ENCODE data around the gene HOXA2. TPM values are rescaled to one million over a fixed set of nuclear protein-coding genes. Genes with fewer than 3 reads are reported as not detected.
A peak's percentile ranks its signal among the peaks of the same experiment; 100 is the strongest.

Gene HOXA2
- total and polyA plus RNA-seq, 2 of the 13 experiments (the other 11 are each of a cell fraction or from before 2014, with no cell fraction given), result 0.22 to 0.29 TPM

DNA sequence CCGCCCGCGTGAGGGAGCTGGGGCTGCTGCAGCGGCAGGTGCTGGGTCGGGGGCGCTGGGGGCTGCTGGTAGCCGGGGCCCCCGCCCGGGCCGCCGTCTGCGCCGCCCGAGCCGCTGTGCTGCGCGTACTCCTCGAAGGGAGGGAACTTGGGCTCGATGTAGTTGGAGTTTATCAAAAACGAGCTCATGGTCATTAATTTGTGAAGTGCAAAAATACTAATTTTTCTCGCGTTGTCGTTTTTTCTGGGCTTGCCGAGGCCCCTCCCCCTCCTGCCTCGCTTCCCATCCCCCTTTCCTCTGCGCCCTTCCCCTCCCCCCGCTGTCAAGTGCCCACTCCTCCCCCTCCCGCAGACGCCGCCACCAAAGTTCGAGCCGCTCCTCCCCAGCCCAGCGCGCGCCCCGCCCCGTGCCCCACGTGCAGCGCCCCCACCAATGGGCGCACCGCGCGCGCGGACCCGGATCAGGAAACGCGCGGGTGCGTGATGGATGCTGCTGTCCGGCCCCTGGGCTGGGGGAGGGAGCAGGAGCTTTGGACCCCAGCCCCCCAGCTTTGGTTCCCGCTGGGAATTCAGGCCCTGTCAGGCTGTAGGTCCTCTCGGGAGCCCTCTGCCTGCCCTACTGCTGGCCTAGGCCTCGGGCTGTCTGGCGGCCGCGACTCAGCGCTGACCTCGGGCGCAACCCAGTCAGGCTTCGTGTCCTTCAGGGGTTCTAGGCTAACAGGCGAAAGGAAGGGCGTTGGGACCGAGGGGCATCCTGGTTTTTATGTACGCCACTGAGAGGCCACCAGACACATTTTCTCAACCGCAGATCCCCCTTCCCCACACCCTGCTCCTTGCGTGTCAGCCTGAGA lies 28.3 kb upstream of the HOXA2 start, which contains the start of gene HOXA4 (continued):
- TF ChIP-seq CSRNP1 (CRISPR knock-in tag; IDR thresholded peaks at IDR 0.05) (peak; percentile 91), NFIC (IDR thresholded peaks at IDR 0.05; ENCODE audit: low read length) (no peak), ZNF530 (CRISPR knock-in tag; IDR thresholded peaks at IDR 0.05; ENCODE audit: low read depth) (no peak), ZNF503 (CRISPR knock-in tag; IDR thresholded peaks at IDR 0.05) (no peak), RNF2 (conservative IDR thresholded peaks at IDR 0.05; ENCODE audit: low read depth) (no peak; the same call in 1 of the 2 replicates), MIER2 (CRISPR knock-in tag; IDR thresholded peaks at IDR 0.05) (no peak), FOXP1 (IDR thresholded peaks at IDR 0.05) (no peak), FOXP1 (CRISPR knock-in tag; IDR thresholded peaks at IDR 0.05) (peak; percentile 26; the same call in 1 of the 2 replicates), ZBTB43 (CRISPR knock-in tag; conservative IDR thresholded peaks at IDR 0.05) (no peak), TEAD2 (CRISPR knock-in tag; IDR thresholded peaks at IDR 0.05) (0 out of 2 replicates have a peak, but pooled peaks have one; percentile 33), KAT2B (IDR thresholded peaks at IDR 0.05; ENCODE audit: borderline replicate concordance, low read depth, low read length) (no peak), ZFYVE20 (CRISPR knock-in tag; IDR thresholded peaks at IDR 0.05; ENCODE audit: borderline replicate concordance, low read depth) (peak; percentile 49; the same call in 1 of the 2 replicates), ELF4 (CRISPR knock-in tag; IDR thresholded peaks at IDR 0.05; ENCODE audit: borderline replicate concordance) (peak; percentile 41; the same call in 1 of the 2 replicates), REXO4 (CRISPR knock-in tag; IDR thresholded peaks at IDR 0.05; ENCODE audit: borderline replicate concordance) (no peak), ZNF337 (CRISPR knock-in tag; IDR thresholded peaks at IDR 0.05; ENCODE audit: borderline replicate concordance, low read depth) (no peak), ZNF556 (CRISPR knock-in tag; IDR thresholded peaks at IDR 0.05; ENCODE audit: borderline replicate concordance) (peak; percentile 55; the same call in 1 of the 2 replicates), ZNF589 (CRISPR knock-in tag; conservative IDR thresholded peaks at IDR 0.05) (no peak), FLYWCH1 (CRISPR knock-in tag; IDR thresholded peaks at IDR 0.05) (no peak), ZNF780A (CRISPR knock-in tag; IDR thresholded peaks at IDR 0.05) (no peak)

Data from HepG2 (cell line).